GM21737 (cell line): Measurements from ENCODE around the gene KCNMA1.

Experiments used
- ATAC-seq: cut with Tn5 transposase; IDR thresholded peaks from one replicate; pipeline ENCODE4 v1.9.1; 2021; ENCODE audit warnings: mild to moderate bottlenecking, moderate library complexity; ENCODE audit not compliant: unreplicated experiment

KCNMA1 gene

GRCh38 chr10:77176232-77176631 is 461.4 kb downstream of the KCNMA1 start:
- ATAC-seq, result no peak

DNA sequence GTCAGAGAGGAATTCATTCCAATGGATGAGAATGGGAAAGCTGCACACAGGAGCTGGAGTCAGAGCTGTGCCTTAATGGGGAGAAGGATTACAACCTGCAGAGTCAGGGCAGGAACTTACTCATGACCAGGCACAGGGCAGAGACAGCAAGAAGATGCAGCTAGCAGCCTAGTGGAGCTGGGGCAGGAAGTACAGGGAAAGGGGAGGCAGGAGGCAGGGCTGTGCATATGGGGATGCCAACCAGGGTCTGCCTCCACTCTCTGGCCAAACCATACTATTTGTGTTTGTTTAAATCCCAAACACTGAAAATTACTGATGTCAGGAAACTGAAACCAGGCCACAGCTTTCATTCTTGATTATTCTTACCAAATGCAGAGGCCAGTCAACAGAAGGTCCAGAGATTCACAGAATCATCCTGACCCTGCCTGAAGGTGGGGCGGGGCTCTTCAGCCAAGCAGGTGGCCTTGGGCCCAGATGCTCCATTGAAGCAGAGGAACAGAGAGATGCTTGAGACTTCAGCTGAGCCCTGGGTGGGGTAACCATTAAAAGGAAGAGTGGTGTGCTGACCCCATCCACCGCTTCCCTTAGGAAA is 461.9 kb downstream of the KCNMA1 start:
- ATAC-seq, result no peak

DNA sequence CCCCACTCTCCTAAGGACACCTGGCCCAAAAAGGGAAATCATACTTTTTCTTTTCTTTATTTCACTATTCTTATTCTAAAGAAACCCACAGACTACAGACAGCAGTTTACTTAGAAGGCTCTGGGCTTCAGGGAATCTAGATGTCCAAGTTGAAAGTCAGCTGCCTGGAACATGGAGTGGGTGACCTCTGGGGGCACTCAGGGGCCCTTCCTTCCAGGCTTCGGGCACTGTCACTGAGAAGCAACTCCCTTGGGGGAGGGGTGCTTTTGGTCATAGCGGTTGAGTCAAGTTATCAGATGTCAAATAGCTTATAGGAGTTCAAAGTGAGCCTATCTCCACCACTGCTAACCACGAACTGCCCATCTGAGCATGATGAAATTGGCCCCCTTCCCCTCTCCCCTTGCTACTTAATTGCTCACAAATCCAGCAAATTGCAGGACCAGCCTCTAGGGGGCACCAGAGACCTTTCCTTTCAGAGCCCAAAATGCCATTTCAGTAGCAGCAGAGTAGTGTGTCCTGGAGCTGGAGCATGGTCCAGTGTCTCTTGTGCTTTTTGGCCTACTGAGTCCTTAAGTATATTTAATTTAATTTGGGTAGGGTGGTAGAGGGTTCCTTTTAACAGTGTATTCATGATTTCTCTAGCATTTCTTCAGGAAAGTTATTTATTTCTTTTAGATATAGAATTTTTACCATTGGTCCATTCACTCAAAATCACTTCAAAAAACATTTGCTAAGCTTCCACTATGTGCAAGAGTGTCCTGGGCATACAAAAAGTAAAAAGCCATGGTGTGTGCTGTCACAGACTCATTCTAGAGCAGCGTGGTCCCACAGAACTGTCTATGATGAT is 463.8 kb downstream of the KCNMA1 start:
- no peak for ATAC-seq

DNA sequence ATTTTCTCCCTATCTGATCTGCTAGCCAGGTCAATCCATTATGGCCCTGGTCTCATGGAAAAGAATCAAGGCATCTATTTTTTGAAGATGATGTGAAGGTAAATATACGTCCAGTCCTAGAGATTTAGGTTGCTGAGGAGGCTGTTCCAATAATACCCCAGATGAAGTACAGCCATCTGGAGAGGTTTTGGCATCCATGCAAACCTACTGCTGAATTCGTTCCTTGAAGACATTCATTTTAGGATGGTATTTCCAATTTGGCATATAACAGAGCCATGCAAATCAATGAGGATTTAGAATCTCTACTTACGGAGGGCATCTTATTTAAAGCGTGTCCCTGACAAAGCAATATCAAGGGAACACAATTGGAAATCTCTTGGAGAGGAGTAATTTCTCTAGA is 465.5 kb downstream of the KCNMA1 start:
- ATAC-seq, result no peak

GRCh38 chr10:77168861-77169260 is 468.7 kb downstream of the KCNMA1 start:
- ATAC-seq, result no peak

GRCh38 chr10:77168161-77168560 is 469.4 kb downstream of the KCNMA1 start:
- ATAC-seq, result no peak

DNA sequence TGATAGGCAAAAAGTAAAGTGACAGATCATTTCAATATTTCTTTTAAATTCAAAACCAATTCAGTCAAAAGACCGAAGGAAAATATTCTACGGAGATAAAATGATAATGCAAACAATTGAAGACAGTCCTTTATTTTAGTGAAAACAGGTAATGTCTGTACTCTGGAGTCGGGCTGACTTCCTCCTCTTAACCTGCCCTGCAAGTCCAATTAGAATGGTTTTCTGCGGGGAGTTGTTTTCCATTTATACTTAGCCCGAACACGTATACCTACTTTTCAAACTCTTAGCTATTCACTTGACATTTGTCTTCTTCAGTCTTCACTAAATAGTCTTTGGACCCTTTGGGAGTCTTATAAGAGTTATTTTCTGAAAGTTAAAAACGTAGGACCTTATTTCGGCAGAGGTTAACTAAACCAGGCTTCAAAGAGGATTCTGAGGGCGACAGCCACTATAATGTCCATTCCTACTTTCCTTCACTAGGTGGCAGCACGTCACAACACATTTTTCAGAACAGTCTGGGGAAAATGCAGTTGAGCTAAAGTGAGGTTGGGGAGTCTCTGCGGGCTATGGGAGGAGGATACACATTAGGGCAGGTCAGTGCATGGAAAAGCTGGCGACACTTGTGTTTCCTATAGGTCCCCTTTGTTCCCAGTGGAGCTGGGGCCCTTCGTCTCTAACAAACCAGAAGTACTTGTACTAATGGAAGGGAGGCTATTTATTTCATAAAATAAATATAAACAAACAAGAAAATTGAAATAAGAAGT is 472.0 kb downstream of the KCNMA1 start:
- ATAC-seq, result no peak

GRCh38 chr10:77164616-77165311 is 472.8 kb downstream of the KCNMA1 start:
- no peak for ATAC-seq

DNA sequence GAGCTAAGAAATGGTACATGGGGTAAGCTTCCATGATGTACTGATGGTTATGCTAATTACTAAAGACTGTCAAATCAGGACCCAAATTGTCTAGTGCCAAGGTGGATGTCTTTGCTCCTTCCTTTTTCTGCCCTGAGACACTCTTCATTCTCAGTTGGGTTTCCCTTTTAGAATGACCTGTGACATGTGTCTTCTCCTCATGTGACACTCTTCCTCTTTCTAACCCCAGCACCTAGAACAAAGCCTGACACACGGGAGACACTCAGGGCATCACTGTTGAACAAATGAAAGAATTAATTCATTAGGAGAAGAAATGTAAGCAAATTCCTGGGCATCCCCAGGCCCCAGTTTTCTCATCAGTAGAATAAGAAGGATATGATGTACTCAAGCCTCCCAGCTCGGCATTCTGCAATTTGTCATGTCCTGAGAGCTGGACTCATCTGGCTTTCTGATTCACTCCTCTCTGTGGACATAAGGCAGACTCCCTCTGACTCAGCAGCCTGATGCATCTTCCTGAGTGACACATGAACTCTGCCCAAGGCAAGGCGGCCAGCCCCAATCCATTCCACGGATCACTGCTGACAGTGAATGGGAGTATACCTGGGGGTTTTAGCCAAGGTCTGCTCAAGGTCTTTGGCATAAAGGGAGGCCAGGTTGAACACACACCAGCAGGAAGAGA is 473.8 kb downstream of the KCNMA1 start:
- ATAC-seq, result no peak

DNA sequence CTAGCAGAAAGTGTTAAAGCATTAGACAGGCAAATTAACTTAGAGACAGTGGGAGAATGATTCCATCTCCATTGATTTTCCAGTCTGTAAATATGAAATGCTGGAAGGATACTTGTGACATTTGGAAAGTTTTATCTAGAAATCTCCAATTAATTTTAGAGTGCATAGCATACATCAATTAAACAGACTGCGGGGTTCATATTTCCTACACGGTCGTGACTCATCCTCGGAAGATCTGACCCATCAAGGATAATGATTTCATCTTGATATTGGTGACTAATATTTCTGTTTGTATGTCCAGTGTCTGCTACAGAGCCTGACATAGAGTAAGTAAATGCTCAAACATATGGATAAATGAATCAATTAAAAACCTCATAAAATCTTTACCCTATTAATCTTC is 474.9 kb downstream of the KCNMA1 start:
- ATAC-seq, result no peak

GRCh38 chr10:77160679-77161078 is 476.9 kb downstream of the KCNMA1 start:
- no peak for ATAC-seq

GRCh38 chr10:77159538-77160110 is 478.0 kb downstream of the KCNMA1 start:
- ATAC-seq, result no peak

- no peak for ATAC-seq
These were observed 478.9 kb downstream of the KCNMA1 start for GRCh38 chr10:77158666-77159065.

GRCh38 chr10:77157248-77158019 is 480.2 kb downstream of the KCNMA1 start:
- ATAC-seq, result no peak

DNA sequence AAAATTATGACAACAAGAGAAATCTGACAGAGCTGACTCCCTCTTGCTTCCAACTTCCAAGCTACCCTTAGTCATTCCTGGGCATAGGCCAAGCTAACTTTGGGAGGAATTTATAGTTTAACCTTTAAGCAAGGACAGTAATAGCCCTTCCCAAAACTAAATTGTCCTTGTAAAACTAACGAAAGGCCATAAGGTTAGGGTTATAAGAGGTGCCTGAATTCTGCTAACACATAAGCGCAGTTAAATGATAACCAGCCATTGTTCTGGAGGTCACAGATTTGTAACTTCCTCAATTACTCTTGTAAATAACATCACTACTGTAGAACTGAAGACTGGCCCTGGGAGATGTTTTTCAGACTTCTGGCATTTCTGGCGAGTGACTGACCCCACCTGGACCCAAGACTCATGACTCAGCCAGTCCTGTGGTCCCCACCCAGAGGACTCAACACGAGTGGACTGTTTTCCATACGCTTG is 481.2 kb downstream of the KCNMA1 start:
- ATAC-seq, result no peak

GRCh38 chr10:77152256-77152655 is 485.4 kb downstream of the KCNMA1 start:
- no peak for ATAC-seq

GRCh38 chr10:77151408-77151807 is 486.2 kb downstream of the KCNMA1 start:
- no peak for ATAC-seq

GRCh38 chr10:77149706-77150105 is 487.9 kb downstream of the KCNMA1 start:
- ATAC-seq, result no peak

- no peak for ATAC-seq
These were observed 488.6 kb downstream of the KCNMA1 start for GRCh38 chr10:77149001-77149400.
